BE2C (cell line): ENCODE results near the gene ALKBH7.
A peak's percentile ranks its signal among the peaks of the same experiment; 100 is the strongest.

Experiments
- DNase-seq: peaks from one replicate; pipeline ENCODE4 v3.0.0-alpha.2; 2020
- H3K27me3 ChIP-seq: fragments of 250-450 bp; sonication (Bioruptor Pico); 2 replicates; pipeline ENCODE4 v1.5.1; 2020; ENCODE audit warnings: mild to moderate bottlenecking
- H3K36me3 ChIP-seq: fragments of 250-450 bp; sonication (Bioruptor Pico); 2 replicates; pipeline ENCODE4 v1.5.1; 2020; ENCODE audit warnings: mild to moderate bottlenecking
- H3K4me1 ChIP-seq: fragments of 250-450 bp; sonication (Bioruptor Pico); 2 replicates; pipeline ENCODE4 v1.5.1; 2020
- H3K4me3 ChIP-seq: 2 replicates; pipeline ENCODE4 v1.5.1; 2011; ENCODE audit warnings: low read depth, low read length
- H3K9me3 ChIP-seq: fragments of 250-450 bp; sonication (Bioruptor Pico); 2 replicates; pipeline ENCODE4 v1.5.1; 2020
- CTCF ChIP-seq: IDR thresholded peaks from 2 replicates; pipeline ENCODE4 v1.5.1; 2012; ENCODE audit warnings: mild to moderate bottlenecking, low read depth, low read length

Gene ALKBH7

GRCh38 chr19:6364353-6364752 lies 8.2 kb upstream of the ALKBH7 start:
- H3K4me1 ChIP-seq = no peaks in the 10 kb centered on the region
- no peaks in the 10 kb centered on the region for H3K27me3 ChIP-seq
- DNase-seq = no peak
- TF ChIP-seq CTCF = no peak
- no peak overlapping the region for H3K4me3 ChIP-seq
- H3K36me3 ChIP-seq = peaks cover 54% of the 10 kb centered on the region
- H3K9me3 ChIP-seq = no peaks in the 10 kb centered on the region

GRCh38 chr19:6373096-6373812 lies 660 bp downstream of the ALKBH7 start:
- TF ChIP-seq CTCF = no peak
- H3K36me3 ChIP-seq = peaks cover 9% of the 10 kb centered on the region
- H3K4me3 ChIP-seq = peak overlapping the region; percentile 78
- peak; percentile 99 for DNase-seq
- H3K27me3 ChIP-seq = no peaks in the 10 kb centered on the region
- peaks cover 8% of the 10 kb centered on the region for H3K4me1 ChIP-seq
- H3K9me3 ChIP-seq = no peaks in the 10 kb centered on the region

GRCh38 chr19:6373813-6374108 lies 1.2 kb downstream of the ALKBH7 start:
- no peak for DNase-seq
- Histone ChIP-seq H3K27me3 (no peaks in the 10 kb centered on the region), H3K9me3 (no peaks in the 10 kb centered on the region), H3K4me3 (peak overlapping the region; percentile 51), H3K4me1 (peaks cover 8% of the 10 kb centered on the region), H3K36me3 (peaks cover 6% of the 10 kb centered on the region)
- TF ChIP-seq CTCF = no peak

GRCh38 chr19:6374161-6374709 lies 1.6 kb downstream of the ALKBH7 start:
- Histone ChIP-seq H3K4me1 (peaks cover 8% of the 10 kb centered on the region), H3K4me3 (peak overlapping the region; percentile 51), H3K27me3 (no peaks in the 10 kb centered on the region), H3K36me3 (peaks cover 7% of the 10 kb centered on the region), H3K9me3 (no peaks in the 10 kb centered on the region)
- no peak for TF ChIP-seq CTCF
- no peak for DNase-seq

GRCh38 chr19:6374711-6375410 lies 2.3 kb downstream of the ALKBH7 start:
- H3K36me3 ChIP-seq = peaks cover 10% of the 10 kb centered on the region
- H3K4me3 ChIP-seq = no peak overlapping the region
- no peaks in the 10 kb centered on the region for H3K27me3 ChIP-seq
- H3K9me3 ChIP-seq = no peaks in the 10 kb centered on the region
- H3K4me1 ChIP-seq = peaks cover 8% of the 10 kb centered on the region
- no peak for DNase-seq
- TF ChIP-seq CTCF = no peak

- Histone ChIP-seq H3K27me3 (no peaks in the 10 kb centered on the region), H3K36me3 (peaks cover 16% of the 10 kb centered on the region), H3K9me3 (no peaks in the 10 kb centered on the region), H3K4me1 (peaks cover 8% of the 10 kb centered on the region), H3K4me3 (no peak within 1 kb of the TSS)
- no peak for DNase-seq
- no peak for TF ChIP-seq CTCF
These were observed 2.9 kb downstream of the ALKBH7 start, which contains the start of gene PSPN for GRCh38 chr19:6375411-6376010. Gene PSPN, minus strand, starts transcription at chr19:6375933. Its CDS starts 84 bp downstream, at chr19:6375849.
